GM18508 (cell line): ENCODE data around the gene RASA3.

Experiments
- ATAC-seq: cut with Tn5 transposase; IDR thresholded peaks from one replicate; pipeline ENCODE4 v1.9.1; 2021; ENCODE audit warnings: moderate number of reproducible peaks; ENCODE audit not compliant: insufficient read depth, unreplicated experiment

The RASA3 gene

GRCh38 chr13:114070098-114070799, 62.2 kb downstream of the RASA3 start:
- ATAC-seq, result no peak

GRCh38 chr13:114069376-114070097, 62.9 kb downstream of the RASA3 start:
- no peak for ATAC-seq

- no peak for ATAC-seq
Observed at GRCh38 chr13:114068656-114069318, 63.6 kb downstream of the RASA3 start.

- ATAC-seq, result peak; percentile 17
Observed at GRCh38 chr13:114067886-114068651, 64.4 kb downstream of the RASA3 start.

GRCh38 chr13:114067381-114067885, 65.0 kb downstream of the RASA3 start:
- peak; percentile 55 for ATAC-seq

- no peak for ATAC-seq
Observed at GRCh38 chr13:114066956-114067355, 65.5 kb downstream of the RASA3 start.

GRCh38 chr13:114065926-114066774, 66.3 kb downstream of the RASA3 start:
- no peak for ATAC-seq

- ATAC-seq, result no peak
Observed at GRCh38 chr13:114065141-114065925, 67.1 kb downstream of the RASA3 start.

GRCh38 chr13:114064450-114065140, 67.8 kb downstream of the RASA3 start:
- ATAC-seq, result no peak

- no peak for ATAC-seq
Observed at GRCh38 chr13:114063545-114064449, 68.6 kb downstream of the RASA3 start.

GRCh38 chr13:114062754-114063153, 69.7 kb downstream of the RASA3 start:
- no peak for ATAC-seq

- no peak for ATAC-seq
Observed at GRCh38 chr13:114062341-114062740, 70.1 kb downstream of the RASA3 start.

- ATAC-seq, result no peak
Observed at GRCh38 chr13:114061744-114062143, 70.7 kb downstream of the RASA3 start.

GRCh38 chr13:114061047-114061446, 71.4 kb downstream of the RASA3 start:
- ATAC-seq, result no peak

GRCh38 chr13:114059946-114060860, 72.2 kb downstream of the RASA3 start:
- ATAC-seq, result no peak

- no peak for ATAC-seq
Observed at GRCh38 chr13:114059428-114059827, 73.0 kb downstream of the RASA3 start.
